Breast epithelium (tissue), 4 donors: ENCODE results near the gene GNB2. TPM values are rescaled to one million over a fixed set of nuclear protein-coding genes. Genes with fewer than 3 reads are reported as not detected.
"Not testable (repeated sequence)": the region's sequence is repeated elsewhere in the genome, so short reads cannot be mapped to it uniquely, and the experiment has no call there.

Source experiments
- DNase-seq, 2 donors: peaks; one replicate each; pipeline ENCODE4 v3.0.0-alpha.2; 2019; ENCODE audit warnings: low spot score in 2 of 2
- H3K27ac ChIP-seq, 2 donors: fragments of 200-600 bp; sonication (generic) in 1 of 2; one replicate each; pipeline ENCODE4 v1.5.1; 2016 to 2019; ENCODE audit warnings: mild to moderate bottlenecking in 1 of 2
- H3K27me3 ChIP-seq, 2 donors: fragments of 200-600 bp; sonication (generic) in 1 of 2; one replicate each; pipeline versions ENCODE4 v1.5.1 to v1.6.0; 2017 to 2019; ENCODE audit warnings: control low read depth in 1 of 2, mild to moderate bottlenecking in 1 of 2
- H3K36me3 ChIP-seq: fragments of 200-600 bp; one replicate; pipeline ENCODE4 v1.5.1; 2019
- H3K4me1 ChIP-seq, 2 donors: fragments of 200-600 bp; sonication (generic); one replicate each; pipeline ENCODE4 v1.5.1; 2016 to 2019; ENCODE audit warnings: control low read depth in 1 of 2
- H3K4me3 ChIP-seq, 3 donors: fragments of 200-600 bp; sonication (generic); 1 replicate in 2 of 3; 2 replicates in 1 of 3; pipeline ENCODE4 v1.5.1; 2016 to 2019; ENCODE audit warnings: mild to moderate bottlenecking in 3 of 3, moderate library complexity in 2 of 3
- H3K9me3 ChIP-seq, 2 donors: fragments of 200-600 bp; sonication (generic) in 1 of 2; one replicate each; pipeline ENCODE4 v1.5.1; 2016 to 2019; ENCODE audit warnings: control low read depth in 1 of 2
- POLR2A ChIP-seq: fragments of 450-650 bp; IDR thresholded peaks from one replicate; pipeline ENCODE4 v1.6.1; 2016; ENCODE audit warnings: antibody characterized with exemption, mild to moderate bottlenecking, moderate library complexity
- POLR2AphosphoS5 ChIP-seq, 3 donors: sonication (generic); formaldehyde crosslinking; IDR thresholded peaks; one replicate each; pipeline ENCODE4 v1.6.1; 2017; ENCODE audit warnings: antibody characterized with exemption in 3 of 3
- intact Hi-C: fragments of 100-400 bp; cut with DNase I; formaldehyde crosslinking; loops from one replicate; pipeline ENCODE4 v1.15.1; 2023; ENCODE audit warnings: low total_unique reads
- total RNA-seq, 3 donors: library from RNA; depleted of rRNA; stranded (reverse); fragments of >200 nt; gene quantifications; one replicate each; pipeline ENCODE4 v1.1.0, GENCODE V29; 2016
- TF ChIP-seq, protein P1 (sequence below), 3 donors: fragments of 450-650 bp; IDR thresholded peaks; one replicate each; pipeline ENCODE4 v1.5.1; 2016 to 2017; ENCODE audit warnings: antibody characterized with exemption in 3 of 3, mild to moderate bottlenecking in 3 of 3, moderate library complexity in 3 of 3

Gene GNB2
- total RNA-seq, 3 donors from 2014 or later, result 113 to 197 (median 173) TPM

DNA sequence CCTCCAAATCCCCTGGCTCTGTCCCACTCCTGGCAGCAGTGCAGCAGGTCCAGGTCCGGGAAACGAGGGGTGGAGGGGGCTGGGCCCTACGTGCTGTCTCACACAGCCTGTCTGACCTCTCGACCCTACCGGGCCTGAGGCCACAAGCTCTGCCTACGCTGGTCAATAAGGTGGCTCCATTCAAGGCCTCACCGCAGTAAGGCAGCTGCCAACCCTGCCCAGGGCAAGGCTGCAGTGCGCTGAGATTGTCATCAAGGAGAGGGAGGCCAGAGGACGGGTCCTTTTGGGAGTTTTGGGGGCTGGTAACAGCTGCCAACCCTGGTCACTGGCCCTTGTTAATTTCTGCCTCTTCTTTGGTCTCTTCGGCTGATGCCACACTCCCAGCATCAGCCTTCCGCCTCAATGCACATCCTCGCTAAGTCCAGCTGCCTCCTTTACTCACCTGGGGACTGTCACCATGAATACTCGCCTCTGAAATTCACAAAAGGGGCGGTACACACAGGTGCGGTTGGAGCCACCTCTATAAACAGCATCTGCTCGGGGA, 50.3 kb downstream of the GNB2 start:
- DNase-seq, result no peak
- no peaks in the 10 kb centered on the region for H3K36me3 ChIP-seq
- H3K27me3 ChIP-seq, result peaks cover 6 to 27% of the 10 kb centered on the region in 2 donors
- H3K9me3 ChIP-seq, result no peaks in the 10 kb centered on the region
- TF ChIP-seq, protein P1, sequence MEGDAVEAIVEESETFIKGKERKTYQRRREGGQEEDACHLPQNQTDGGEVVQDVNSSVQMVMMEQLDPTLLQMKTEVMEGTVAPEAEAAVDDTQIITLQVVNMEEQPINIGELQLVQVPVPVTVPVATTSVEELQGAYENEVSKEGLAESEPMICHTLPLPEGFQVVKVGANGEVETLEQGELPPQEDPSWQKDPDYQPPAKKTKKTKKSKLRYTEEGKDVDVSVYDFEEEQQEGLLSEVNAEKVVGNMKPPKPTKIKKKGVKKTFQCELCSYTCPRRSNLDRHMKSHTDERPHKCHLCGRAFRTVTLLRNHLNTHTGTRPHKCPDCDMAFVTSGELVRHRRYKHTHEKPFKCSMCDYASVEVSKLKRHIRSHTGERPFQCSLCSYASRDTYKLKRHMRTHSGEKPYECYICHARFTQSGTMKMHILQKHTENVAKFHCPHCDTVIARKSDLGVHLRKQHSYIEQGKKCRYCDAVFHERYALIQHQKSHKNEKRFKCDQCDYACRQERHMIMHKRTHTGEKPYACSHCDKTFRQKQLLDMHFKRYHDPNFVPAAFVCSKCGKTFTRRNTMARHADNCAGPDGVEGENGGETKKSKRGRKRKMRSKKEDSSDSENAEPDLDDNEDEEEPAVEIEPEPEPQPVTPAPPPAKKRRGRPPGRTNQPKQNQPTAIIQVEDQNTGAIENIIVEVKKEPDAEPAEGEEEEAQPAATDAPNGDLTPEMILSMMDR (IDR thresholded peaks at IDR 0.05), result no peak
- TF ChIP-seq POLR2AphosphoS5 (IDR thresholded peaks at IDR 0.05), result no peak
- TF ChIP-seq POLR2A, result no peak
- peaks cover 0 to 7% of the 10 kb centered on the region in 2 donors for H3K4me1 ChIP-seq
- intact Hi-C loops, result no loop called here
- H3K27ac ChIP-seq, result no peak overlapping the region
- H3K4me3 ChIP-seq, result no peak overlapping the region

DNA sequence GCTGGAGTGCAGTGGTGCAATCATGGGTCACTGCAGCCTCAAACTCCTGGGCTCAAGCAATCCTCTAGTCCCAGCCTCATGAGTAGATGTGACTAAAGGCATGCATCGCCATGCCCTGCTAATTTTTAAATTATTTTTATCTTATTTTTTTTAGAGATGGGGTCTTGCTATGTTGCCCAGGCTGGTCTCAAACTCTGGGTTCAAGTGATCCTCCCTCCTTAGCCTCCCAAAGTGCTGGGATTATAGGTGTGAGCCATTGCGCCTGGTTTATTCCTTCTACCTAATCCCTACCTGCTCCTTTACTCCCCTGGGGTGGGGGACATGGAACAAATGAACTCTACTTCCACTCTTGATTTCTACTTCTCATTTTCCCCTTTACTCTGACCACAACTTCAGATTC, 50.8 kb downstream of the GNB2 start:
- H3K4me3 ChIP-seq, DNase-seq, H3K9me3 ChIP-seq, intact Hi-C loops, H3K27ac ChIP-seq, H3K4me1 ChIP-seq, H3K36me3 ChIP-seq: not testable (repeated sequence)
- peaks cover 6 to 26% of the 10 kb centered on the region in 2 donors for H3K27me3 ChIP-seq

DNA sequence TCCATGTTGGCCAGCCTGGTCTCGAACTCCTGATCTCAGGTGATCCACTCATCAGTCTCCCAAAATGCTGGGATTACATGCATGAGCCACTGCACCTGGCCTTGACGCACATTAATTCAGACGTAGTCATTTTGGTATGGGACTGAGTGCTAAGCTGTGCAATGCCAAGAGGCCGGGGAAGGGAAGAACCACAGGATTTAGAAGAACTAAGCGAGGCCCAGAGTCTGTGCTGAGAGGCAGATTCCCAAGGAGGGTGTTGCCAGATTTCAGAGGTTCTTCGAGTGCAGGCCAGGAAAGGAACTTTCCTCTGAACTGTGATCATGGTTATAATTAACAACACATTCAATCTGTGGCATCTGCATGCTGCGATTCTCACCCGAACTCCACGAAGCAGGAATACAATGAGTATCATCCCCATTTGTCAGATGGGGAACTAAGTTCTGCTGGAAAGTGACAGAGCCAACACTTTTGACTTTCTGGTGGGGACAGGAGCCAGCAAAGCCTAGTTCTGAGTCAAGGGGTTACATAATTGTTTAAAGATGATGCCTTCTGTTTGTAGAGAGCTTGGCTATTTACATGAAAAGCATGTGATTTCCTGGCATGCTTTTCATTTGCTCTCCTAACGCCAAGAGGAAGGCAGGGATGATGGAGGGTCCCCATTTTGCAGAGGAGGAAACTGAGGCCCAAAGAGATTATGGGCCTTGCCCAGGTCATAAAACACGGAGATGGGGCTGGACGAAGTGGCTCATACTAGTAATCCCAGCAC, 53.6 kb downstream of the GNB2 start:
- Histone ChIP-seq H3K4me3 (no peak overlapping the region), H3K4me1 (no peaks in the 10 kb centered on the region), H3K27ac (no peak overlapping the region), H3K36me3 (no peaks in the 10 kb centered on the region), H3K9me3 (no peaks in the 10 kb centered on the region), H3K27me3 (no peaks in the 10 kb centered on the region)
- no peak for DNase-seq
- intact Hi-C loops, result no loop called here
- TF ChIP-seq POLR2AphosphoS5 (IDR thresholded peaks at IDR 0.05) (no peak), POLR2A (no peak)
- TF ChIP-seq, protein P1 (IDR thresholded peaks at IDR 0.05), result no peak

DNA sequence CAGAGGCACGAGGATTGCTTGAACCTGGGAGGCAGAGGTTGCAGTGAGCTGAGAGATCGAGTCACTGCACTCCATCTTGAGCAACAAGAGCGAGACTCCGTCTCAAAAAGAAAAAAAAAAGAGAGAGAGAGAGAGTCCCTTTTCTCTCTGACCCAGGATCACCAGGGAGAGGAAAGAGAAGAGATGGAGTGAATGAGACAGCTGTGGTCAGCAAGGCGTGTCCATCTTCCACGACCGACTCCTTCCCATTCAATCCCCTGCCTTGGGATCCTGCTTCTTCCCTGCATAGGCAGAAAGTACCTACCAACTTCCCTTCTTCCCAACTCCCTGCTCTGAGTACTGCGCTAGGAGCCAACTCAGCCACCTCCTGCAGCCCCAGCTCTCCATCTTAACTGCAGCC, 54.7 kb downstream of the GNB2 start:
- Histone ChIP-seq H3K36me3 (no peaks in the 10 kb centered on the region), H3K27ac (no peak overlapping the region), H3K9me3 (no peaks in the 10 kb centered on the region), H3K4me1 (no peaks in the 10 kb centered on the region), H3K27me3 (no peaks in the 10 kb centered on the region), H3K4me3 (no peak overlapping the region)
- intact Hi-C loops, result no loop called here
- TF ChIP-seq POLR2AphosphoS5 (IDR thresholded peaks at IDR 0.05) (no peak), POLR2A (no peak)
- TF ChIP-seq, protein P1 (IDR thresholded peaks at IDR 0.05), result no peak
- DNase-seq, result no peak

Other genes starting within 250 kb of the GNB2 start
- 10 to 100 TPM in 1 of 3 donors, 1 to 10 TPM in 2; 3.9 to 12.6 (median 8.6) TPM for gene ZCWPW1, start 245.0 kb upstream of the GNB2 start, total RNA-seq
- gene MEPCE, start 243.9 kb upstream of the GNB2 start, total RNA-seq, result 10 to 100 TPM; 26.5 to 41.4 (median 40.6) TPM
- gene PPP1R35, start 237.2 kb upstream of the GNB2 start, total RNA-seq, result 10 to 100 TPM; 14.1 to 42.6 (median 32.6) TPM
- not detected for gene SPACDR, start 209.5 kb upstream of the GNB2 start, total RNA-seq
- gene TSC22D4, start 194.5 kb upstream of the GNB2 start, total RNA-seq, result 10 to 100 TPM; 17.0 to 23.7 (median 19.7) TPM
- under 1 TPM; 0.48 to 0.66 (median 0.59) TPM for gene NYAP1, start 189.8 kb upstream of the GNB2 start, total RNA-seq
- 10 to 100 TPM; 12.2 to 24.7 (median 18.7) TPM for gene AGFG2, start 134.5 kb upstream of the GNB2 start, total RNA-seq
- gene SAP25, start 99.8 kb upstream of the GNB2 start, total RNA-seq, result 1 to 10 TPM in 1 of 3 donors, under 1 TPM in 2; 0.96 to 2.2 (median 0.98) TPM
- 10 to 100 TPM; 49.6 to 89.1 (median 88.1) TPM for gene LRCH4, start 87.6 kb upstream of the GNB2 start, total RNA-seq
- under 1 TPM in 2 of 3 donors, not detected in 1; 0.59 to 0.98 TPM for gene FBXO24, start 87.4 kb upstream of the GNB2 start, total RNA-seq
- 10 to 100 TPM; 33.1 to 61.8 (median 39.7) TPM for gene PCOLCE, start 71.4 kb upstream of the GNB2 start, total RNA-seq
- 10 to 100 TPM in 2 of 3 donors, 1 to 10 TPM in 1; 8.8 to 12.6 (median 11.8) TPM for gene MOSPD3, start 61.2 kb upstream of the GNB2 start, total RNA-seq
- under 1 TPM in 1 of 3 donors, not detected in 2; 0.48 TPM for gene TFR2, start 32.2 kb upstream of the GNB2 start, total RNA-seq
- not detected for gene ACTL6B, start 17.3 kb upstream of the GNB2 start, total RNA-seq
- gene GIGYF1, start 20.5 kb downstream of the GNB2 start, total RNA-seq, result 10 to 100 TPM; 25.0 to 39.0 (median 34.8) TPM
- 10 to 100 TPM; 25.8 to 28.2 (median 27.4) TPM for gene POP7, start 32.4 kb downstream of the GNB2 start, total RNA-seq
- not detected for gene EPO, start 46.7 kb downstream of the GNB2 start, total RNA-seq
- not detected for gene ZAN, start 59.9 kb downstream of the GNB2 start, total RNA-seq
- 10 to 100 TPM; 21.4 to 64.9 (median 31.8) TPM for gene EPHB4, start 153.8 kb downstream of the GNB2 start, total RNA-seq
- 10 to 100 TPM; 13.3 to 18.0 (median 16.7) TPM for gene SLC12A9, start 179.0 kb downstream of the GNB2 start, total RNA-seq
- 10 to 100 TPM; 45.3 to 62.8 (median 49.8) TPM for gene TRIP6, start 193.6 kb downstream of the GNB2 start, total RNA-seq
- gene SRRT, start 201.4 kb downstream of the GNB2 start, total RNA-seq, result 100 to 1,000 TPM in 2 of 3 donors, 10 to 100 TPM in 1; 45.8 to 111 (median 104) TPM
- 1 to 10 TPM; 2.9 to 4.2 (median 3.7) TPM for gene UFSP1, start 216.0 kb downstream of the GNB2 start, total RNA-seq
- gene ACHE, start 222.1 kb downstream of the GNB2 start, total RNA-seq, result 1 to 10 TPM in 2 of 3 donors, under 1 TPM in 1; 0.64 to 4.3 (median 3.2) TPM